ENCODE measurements around the gene DHODH.

Gene DHODH

GRCh38 chr16:72025404-72026114, 17.0 kb downstream of the DHODH start:
- no peak overlapping the region for H3K23ac ChIP-seq (ENCODE audit: low read length)
- H3K27me3 ChIP-seq (ENCODE audit: insufficient read depth, low read length), result no peaks in the 10 kb centered on the region
- no peak for DNase-seq
- no peak overlapping the region for H2AFZ ChIP-seq (ENCODE audit: insufficient read depth, low read length, poor library complexity)
- H3K4me2 ChIP-seq (ENCODE audit: low read length), result no peak overlapping the region
- no peak overlapping the region for H3K14ac ChIP-seq (ENCODE audit: low read length)
- H2AK5ac ChIP-seq (ENCODE audit: low read length), result no peak overlapping the region
- H3K27ac ChIP-seq (ENCODE audit: low read depth, low read length), result no peak overlapping the region
- H4K8ac ChIP-seq (ENCODE audit: low read depth, low read length), result no peak overlapping the region
- H2BK12ac ChIP-seq (ENCODE audit: low read length), result no peak overlapping the region
- WGBS (ENCODE audit: extremely low coverage, insufficient coverage, insufficient read length), result no CpG with 5 or more reads among the region's 19 CpGs
- H3K36me3 ChIP-seq (ENCODE audit: control insufficient read depth in 1 of 2, insufficient read depth in 2 of 2, low read length in 2 of 2), result peaks cover 3 to 4% of the 10 kb centered on the region in 2 experiments
- no peak overlapping the region for H3K4ac ChIP-seq (ENCODE audit: low read depth, low read length)
- no peak overlapping the region for H2BK120ac ChIP-seq (ENCODE audit: insufficient read depth, low read length, poor library complexity)
- no peaks in the 10 kb centered on the region for H3K4me1 ChIP-seq (ENCODE audit: control insufficient read depth in 1 of 2, insufficient read depth in 2 of 2, low read length in 2 of 2)
- no peaks in the 10 kb centered on the region for H3K79me2 ChIP-seq (ENCODE audit: control insufficient read depth, insufficient read depth, low read length, poor library complexity)
- no peaks in the 10 kb centered on the region for H3K79me1 ChIP-seq (ENCODE audit: low read length)
- no peak overlapping the region for H3K9ac ChIP-seq (ENCODE audit: low read length)
- H3K4me3 ChIP-seq (ENCODE audit: low read depth, low read length), result no peak overlapping the region
- no peak overlapping the region for H3K18ac ChIP-seq (ENCODE audit: low read length)
- no peaks in the 10 kb centered on the region for H3K9me3 ChIP-seq (ENCODE audit: insufficient read depth, low read depth, low read length)
- no peak overlapping the region for H4K91ac ChIP-seq (ENCODE audit: low read depth, low read length)
- H2BK5ac ChIP-seq (ENCODE audit: low read depth, low read length, poor library complexity), result no peak overlapping the region
- no peak overlapping the region for H4K12ac ChIP-seq (ENCODE audit: low read depth, low read length)

GRCh38 chr16:72027669-72028378, 19.3 kb downstream of the DHODH start:
- Histone ChIP-seq H2AFZ (ENCODE audit: insufficient read depth, low read length, poor library complexity) (no peak overlapping the region), H3K79me2 (ENCODE audit: control insufficient read depth, insufficient read depth, low read length, poor library complexity) (no peaks in the 10 kb centered on the region), H3K18ac (ENCODE audit: low read length) (no peak overlapping the region), H2BK120ac (ENCODE audit: insufficient read depth, low read length, poor library complexity) (no peak overlapping the region), H3K9ac (ENCODE audit: low read length) (no peak overlapping the region), H2AK5ac (ENCODE audit: low read length) (no peak overlapping the region), H4K91ac (ENCODE audit: low read depth, low read length) (no peak overlapping the region), H2BK12ac (ENCODE audit: low read length) (no peak overlapping the region), H3K27me3 (ENCODE audit: insufficient read depth, low read length) (no peaks in the 10 kb centered on the region), H3K4me3 (ENCODE audit: low read depth, low read length) (no peak overlapping the region), H3K4me2 (ENCODE audit: low read length) (no peak overlapping the region), H3K4me1 (ENCODE audit: control insufficient read depth in 1 of 2, insufficient read depth in 2 of 2, low read length in 2 of 2) (no peaks in the 10 kb centered on the region), H3K23ac (ENCODE audit: low read length) (no peak overlapping the region), H3K14ac (ENCODE audit: low read length) (no peak overlapping the region), H3K36me3 (ENCODE audit: control insufficient read depth in 1 of 2, insufficient read depth in 2 of 2, low read length in 2 of 2) (peaks cover 0 to 3% of the 10 kb centered on the region in 2 experiments), H3K79me1 (ENCODE audit: low read length) (no peaks in the 10 kb centered on the region), H4K12ac (ENCODE audit: low read depth, low read length) (no peak overlapping the region), H3K27ac (ENCODE audit: low read depth, low read length) (no peak overlapping the region), H2BK5ac (ENCODE audit: low read depth, low read length, poor library complexity) (no peak overlapping the region), H3K4ac (ENCODE audit: low read depth, low read length) (no peak overlapping the region), H3K9me3 (ENCODE audit: insufficient read depth, low read depth, low read length) (no peaks in the 10 kb centered on the region), H4K8ac (ENCODE audit: low read depth, low read length) (no peak overlapping the region)
- WGBS (ENCODE audit: extremely low coverage, insufficient coverage, insufficient read length), result no CpG with 5 or more reads among the region's 6 CpGs
- DNase-seq, result no peak

GRCh38 chr16:72029567-72030271, 21.2 kb downstream of the DHODH start:
- H3K9ac ChIP-seq (ENCODE audit: low read length), result no peak overlapping the region
- no peak overlapping the region for H2BK12ac ChIP-seq (ENCODE audit: low read length)

GRCh38 chr16:72033437-72033836, 24.9 kb downstream of the DHODH start:
- Histone ChIP-seq H3K18ac (ENCODE audit: low read length) (no peak overlapping the region), H3K4ac (ENCODE audit: low read depth, low read length) (no peak overlapping the region), H2AK5ac (ENCODE audit: low read length) (no peak overlapping the region), H2AFZ (ENCODE audit: insufficient read depth, low read length, poor library complexity) (no peak overlapping the region), H3K14ac (ENCODE audit: low read length) (no peak overlapping the region), H3K9me3 (ENCODE audit: insufficient read depth, low read depth, low read length) (no peaks in the 10 kb centered on the region), H3K79me1 (ENCODE audit: low read length) (no peaks in the 10 kb centered on the region), H3K27me3 (ENCODE audit: insufficient read depth, low read length) (no peaks in the 10 kb centered on the region), H4K8ac (ENCODE audit: low read depth, low read length) (no peak overlapping the region), H3K36me3 (ENCODE audit: control insufficient read depth in 1 of 2, insufficient read depth in 2 of 2, low read length in 2 of 2) (no peaks in the 10 kb centered on the region), H3K4me1 (ENCODE audit: control insufficient read depth in 1 of 2, insufficient read depth in 2 of 2, low read length in 2 of 2) (no peaks in the 10 kb centered on the region), H3K4me3 (ENCODE audit: low read depth, low read length) (no peak overlapping the region), H3K9ac (ENCODE audit: low read length) (no peak overlapping the region), H4K91ac (ENCODE audit: low read depth, low read length) (no peak overlapping the region), H4K12ac (ENCODE audit: low read depth, low read length) (no peak overlapping the region), H2BK5ac (ENCODE audit: low read depth, low read length, poor library complexity) (no peak overlapping the region), H3K4me2 (ENCODE audit: low read length) (no peak overlapping the region), H2BK12ac (ENCODE audit: low read length) (no peak overlapping the region), H2BK120ac (ENCODE audit: insufficient read depth, low read length, poor library complexity) (no peak overlapping the region), H3K23ac (ENCODE audit: low read length) (no peak overlapping the region), H3K27ac (ENCODE audit: low read depth, low read length) (no peak overlapping the region), H3K79me2 (ENCODE audit: control insufficient read depth, insufficient read depth, low read length, poor library complexity) (no peaks in the 10 kb centered on the region)
- WGBS (ENCODE audit: extremely low coverage, insufficient coverage, insufficient read length), result no CpG with 5 or more reads among the region's 4 CpGs
- DNase-seq, result no peak

More at GRCh38 chr16:72029567-72030271, 21.2 kb downstream of the DHODH start:
- H2BK5ac ChIP-seq (ENCODE audit: low read depth, low read length, poor library complexity), result no peak overlapping the region
- no peaks in the 10 kb centered on the region for H3K4me1 ChIP-seq (ENCODE audit: control insufficient read depth in 1 of 2, insufficient read depth in 2 of 2, low read length in 2 of 2)
- no peak overlapping the region for H4K12ac ChIP-seq (ENCODE audit: low read depth, low read length)
- H3K27ac ChIP-seq (ENCODE audit: low read depth, low read length), result no peak overlapping the region
- H2BK120ac ChIP-seq (ENCODE audit: insufficient read depth, low read length, poor library complexity), result no peak overlapping the region
- H2AK5ac ChIP-seq (ENCODE audit: low read length), result no peak overlapping the region
- H3K9me3 ChIP-seq (ENCODE audit: insufficient read depth, low read depth, low read length), result no peaks in the 10 kb centered on the region
- H4K91ac ChIP-seq (ENCODE audit: low read depth, low read length), result no peak overlapping the region
- DNase-seq, result no peak
- no peak overlapping the region for H3K4ac ChIP-seq (ENCODE audit: low read depth, low read length)
- no peak overlapping the region for H4K8ac ChIP-seq (ENCODE audit: low read depth, low read length)
- H3K14ac ChIP-seq (ENCODE audit: low read length), result no peak overlapping the region
- no peaks in the 10 kb centered on the region for H3K36me3 ChIP-seq (ENCODE audit: control insufficient read depth in 1 of 2, insufficient read depth in 2 of 2, low read length in 2 of 2)
- no CpG with 5 or more reads among the region's 7 CpGs for WGBS (ENCODE audit: extremely low coverage, insufficient coverage, insufficient read length)
- H3K4me3 ChIP-seq (ENCODE audit: low read depth, low read length), result no peak overlapping the region
- no peak overlapping the region for H2AFZ ChIP-seq (ENCODE audit: insufficient read depth, low read length, poor library complexity)
- no peaks in the 10 kb centered on the region for H3K79me2 ChIP-seq (ENCODE audit: control insufficient read depth, insufficient read depth, low read length, poor library complexity)
- H3K4me2 ChIP-seq (ENCODE audit: low read length), result no peak overlapping the region
- no peak overlapping the region for H3K18ac ChIP-seq (ENCODE audit: low read length)
- no peaks in the 10 kb centered on the region for H3K27me3 ChIP-seq (ENCODE audit: insufficient read depth, low read length)
- H3K79me1 ChIP-seq (ENCODE audit: low read length), result no peaks in the 10 kb centered on the region
- no peak overlapping the region for H3K23ac ChIP-seq (ENCODE audit: low read length)
